K562 (cell line): ENCODE results near the gene ADGRG1.

Experiments
- CBX5 ChIP-seq: IDR thresholded peaks from 2 replicates; pipeline ENCODE4 v1.6.1; 2014; ENCODE audit warnings: low read depth, borderline replicate concordance
- CTCF ChIP-seq, 3 experiments: IDR thresholded peaks in 2 of 3; conservative IDR thresholded peaks in 1 of 3; 2 replicates each; pipeline ENCODE4 v1.5.1; 2011 to 2012; ENCODE audit warnings: low read length in 3 of 3, mild to moderate bottlenecking in 3 of 3, control low read depth in 2 of 3, improper control_type of control experiment in 1 of 3, inconsistent platforms in 1 of 3, low read depth in 1 of 3, mixed read lengths in 1 of 3, moderate library complexity in 1 of 3; ENCODE audit not compliant: insufficient read depth in 2 of 3
- HDAC6 ChIP-seq: IDR thresholded peaks from 2 replicates; pipeline ENCODE4 v1.6.1; 2012; ENCODE audit warnings: low read depth, mild to moderate bottlenecking, control low read depth, inconsistent platforms, low read length, moderate library complexity
- KAT7 ChIP-seq: sonication (generic); formaldehyde crosslinking; IDR thresholded peaks from 2 replicates; pipeline ENCODE4 v1.8.0; 2022; ENCODE audit warnings: missing genetic modification reagents, mild to moderate bottlenecking, borderline replicate concordance
- KLF13 ChIP-seq: fragments of 450-650 bp; IDR thresholded peaks from 2 replicates; pipeline ENCODE4 v1.6.1; 2016; ENCODE audit warnings: missing genetic modification characterization, low read depth, mild to moderate bottlenecking, missing compliant biosample characterization, moderate library complexity, borderline replicate concordance
- PCBP1 ChIP-seq: fragments of 200-400 bp; formaldehyde crosslinking; IDR thresholded peaks from 2 replicates; pipeline ENCODE4 v1.6.1; 2018; ENCODE audit warnings: mild to moderate bottlenecking, low read depth, low read length; ENCODE audit not compliant: poor library complexity, severe bottlenecking
- RAD21 ChIP-seq, 2 experiments: fragments of 250-450 bp in 1 of 2; fragments of 450-650 bp in 1 of 2; sonication (Bioruptor Pico) in 1 of 2; formaldehyde crosslinking in 1 of 2; IDR thresholded peaks in 1 of 2; conservative IDR thresholded peaks in 1 of 2; 2 replicates each; pipeline versions ENCODE4 v1.4.0 to v1.8.0; 2020 to 2022; ENCODE audit warnings: mild to moderate bottlenecking in 2 of 2, moderate library complexity in 1 of 2
- RERE ChIP-seq: sonication (generic); formaldehyde crosslinking; IDR thresholded peaks from 2 replicates; pipeline ENCODE4 v1.8.0; 2023; ENCODE audit warnings: missing genetic modification reagents, mild to moderate bottlenecking, borderline replicate concordance
- TAF1 ChIP-seq: IDR thresholded peaks from 2 replicates; pipeline ENCODE4 v1.6.1; 2011; ENCODE audit warnings: mild to moderate bottlenecking, low read length, moderate library complexity; ENCODE audit not compliant: insufficient read depth, control insufficient read depth, severe bottlenecking; ENCODE audit errors: extremely low read depth
- TCF7 ChIP-seq: sonication (generic); IDR thresholded peaks from 2 replicates; pipeline ENCODE4 v1.6.1; 2016; ENCODE audit warnings: antibody characterized with exemption, borderline replicate concordance
- ZNF583 ChIP-seq: fragments of 250-450 bp; sonication (Bioruptor Pico); IDR thresholded peaks from 2 replicates; pipeline ENCODE4 v1.4.0; 2020
- ZSCAN29 ChIP-seq: fragments of 450-650 bp; IDR thresholded peaks from 2 replicates; pipeline ENCODE4 v1.6.1; 2017

GRCh38 chr16:57588831-57589230 lies 39.6 kb upstream of the ADGRG1 start:
- no peak for TF ChIP-seq RERE
- no peak for TF ChIP-seq PCBP1
- no peak for TF ChIP-seq ZSCAN29
- TF ChIP-seq TAF1, result no peak
- no peak for TF ChIP-seq CBX5
- TF ChIP-seq RAD21 (CRISPR knock-in tag; conservative IDR thresholded peaks at IDR 0.05 in 1 of 2, IDR thresholded peaks at IDR 0.05 in 1 of 2), result no peak
- no peak for TF ChIP-seq ZNF583
- TF ChIP-seq KAT7, result no peak
- TF ChIP-seq TCF7, result no peak
- TF ChIP-seq CTCF (IDR thresholded peaks at IDR 0.05 in 2 of 3, conservative IDR thresholded peaks at IDR 0.05 in 1 of 3; ENCODE audit: insufficient read depth in 2 of 3, low read depth in 1 of 3, low read length in 3 of 3), result no peak
- no peak for TF ChIP-seq KLF13
- TF ChIP-seq HDAC6, result no peak
